ENCODE data around the gene LRRC18. TPM values are rescaled to one million over a fixed set of nuclear protein-coding genes. Genes with fewer than 3 reads are reported as not detected.

Gene LRRC18
- polyA plus RNA-seq, 5 donors = 1.1 to 2.5 (median 1.7) TPM

DNA sequence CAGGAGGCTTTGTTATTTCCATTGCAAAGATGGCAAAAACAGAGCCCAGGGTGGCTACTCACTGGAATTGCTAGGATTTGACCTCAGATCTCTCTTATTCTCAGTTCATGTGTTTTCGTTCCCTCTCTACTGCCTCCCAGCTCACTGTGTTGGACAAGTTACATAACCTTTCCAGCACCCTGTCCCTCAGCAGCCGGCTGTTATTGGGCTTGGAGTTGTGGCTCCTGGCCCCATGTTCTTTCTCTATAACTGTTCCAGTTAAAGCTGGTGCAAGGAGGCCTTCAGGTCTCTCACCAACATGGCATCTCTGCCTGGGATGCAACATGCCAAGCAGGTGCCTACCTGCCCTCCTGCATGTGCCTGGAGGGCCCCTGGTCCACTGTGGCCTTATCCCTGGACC is 56.8 kb downstream of the LRRC18 start:
- no peak for DNase-seq

DNA sequence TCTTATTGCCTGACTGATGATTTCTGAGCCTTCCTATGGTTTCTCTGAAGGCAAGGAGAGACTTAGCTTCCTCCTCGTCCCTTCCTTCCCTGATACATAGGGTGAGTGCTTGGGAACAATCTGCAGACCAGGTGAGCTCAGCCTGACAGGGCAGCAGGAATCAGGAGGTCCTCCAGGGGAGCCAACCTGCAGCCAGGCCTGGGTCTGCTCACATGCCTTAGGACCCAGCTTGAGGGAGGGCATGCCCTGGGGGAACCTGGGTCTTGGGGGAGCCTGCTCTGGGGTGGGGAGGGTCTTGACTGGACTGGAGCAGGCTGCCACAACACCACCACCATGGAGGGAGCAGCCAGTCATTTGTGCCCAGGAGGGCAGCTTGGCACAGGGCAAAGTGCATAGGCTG is 57.7 kb downstream of the LRRC18 start:
- DNase-seq = no peak

DNA sequence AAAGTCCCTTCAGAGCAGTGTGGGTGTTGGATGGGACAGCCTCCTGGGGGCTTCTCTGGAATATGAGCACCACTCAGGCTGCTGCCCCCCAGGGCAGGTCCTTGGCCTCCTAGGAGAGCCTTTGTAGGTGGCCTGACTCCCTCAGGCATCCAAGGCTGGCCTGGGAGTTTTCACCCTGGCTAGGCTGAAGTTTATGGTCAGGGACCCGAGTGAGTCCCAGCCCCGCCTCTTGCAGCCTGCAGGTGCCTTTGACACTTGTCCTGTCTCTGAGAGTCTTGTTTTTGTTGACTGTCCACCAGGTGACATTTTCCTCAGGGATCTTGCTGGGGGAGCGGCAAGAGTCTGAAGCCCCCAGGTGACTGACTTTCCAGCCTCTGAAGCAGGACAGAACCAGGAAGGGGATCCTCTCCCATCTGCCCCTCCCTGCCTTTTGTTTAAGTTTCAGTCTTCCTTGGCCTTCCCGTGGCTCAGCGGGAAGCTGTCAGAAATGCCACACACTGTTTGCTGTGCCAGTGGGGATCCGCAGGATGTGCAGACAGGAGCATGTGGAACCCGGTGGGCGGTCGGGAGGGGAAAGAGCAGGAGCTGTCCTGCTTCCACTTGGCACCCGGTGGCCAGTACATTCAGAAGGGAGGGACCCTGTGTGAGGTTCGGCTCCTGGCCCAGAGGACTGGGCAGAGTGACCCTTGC is 59.5 kb downstream of the LRRC18 start:
- DNase-seq = no peak

DNA sequence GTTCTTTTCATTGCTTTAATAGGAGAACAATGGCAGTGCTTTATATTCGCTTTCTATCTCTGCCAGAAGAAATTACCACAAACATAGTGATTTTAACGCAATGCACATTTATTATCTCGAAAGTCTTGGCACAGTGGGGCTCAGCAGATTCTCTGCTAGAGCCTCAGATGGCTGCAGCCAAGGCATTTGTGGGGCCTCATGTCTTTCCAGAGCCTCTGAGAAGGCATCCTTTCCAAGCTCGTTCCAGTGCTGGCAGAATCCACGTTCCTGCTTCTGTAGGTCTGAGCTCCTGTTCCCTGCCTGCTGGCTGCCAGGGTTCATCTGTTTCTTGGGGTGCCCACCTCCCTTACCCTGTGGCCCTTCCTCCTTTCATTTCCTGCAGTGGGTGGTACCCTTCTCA is 60.2 kb downstream of the LRRC18 start:
- no peak for DNase-seq

DNA sequence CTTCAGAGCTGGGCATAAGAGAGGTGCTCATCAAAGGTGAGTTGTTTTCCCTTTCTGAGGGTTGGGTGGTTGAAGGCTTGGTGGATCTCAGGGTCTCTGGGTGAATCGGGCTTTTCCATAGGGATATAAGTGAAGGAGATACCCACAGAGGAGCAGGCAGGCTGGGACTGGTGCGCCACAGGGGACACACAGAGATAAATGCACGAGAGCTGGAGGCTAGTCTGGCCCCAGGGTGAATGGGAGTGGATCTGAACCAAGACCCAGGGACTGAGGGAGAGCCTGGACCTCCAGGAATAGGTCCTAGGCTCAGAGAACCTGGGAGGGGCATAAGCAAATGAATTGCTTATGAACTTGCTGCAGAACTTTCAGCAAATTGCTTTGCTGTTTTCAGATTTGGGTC is 61.5 kb downstream of the LRRC18 start:
- no peak for DNase-seq

DNA sequence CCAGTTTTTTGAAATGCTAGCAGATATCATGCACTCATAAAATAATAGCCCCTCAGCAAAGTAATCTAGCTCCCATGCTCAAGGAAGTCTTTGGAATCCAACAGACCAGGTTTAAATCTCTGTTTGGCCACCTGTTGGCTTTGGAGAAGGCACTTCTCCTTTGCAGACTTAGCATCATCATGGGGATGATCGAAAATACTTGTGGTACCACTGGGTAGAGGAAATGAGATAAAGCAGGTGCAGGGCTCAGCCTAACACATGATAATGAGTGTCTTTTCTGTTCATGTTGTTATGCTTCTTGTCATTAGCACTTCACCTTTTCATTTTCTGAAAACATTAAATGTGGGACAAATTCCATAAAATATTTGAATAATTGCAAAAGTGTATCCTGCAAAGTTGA is 67.4 kb downstream of the LRRC18 start:
- DNase-seq = no peak

Other genes with a start within 250 kb of the LRRC18 start
- 10 to 100 TPM; 28.7 to 34.3 (median 30.6) TPM for gene VSTM4, start 175.7 kb upstream of the LRRC18 start, polyA plus RNA-seq (ENCODE audit: insufficient read depth in 1 of 5, insufficient read length in 5 of 5, low replicate concordance in 1 of 5)
- gene FAM170B, start 194.2 kb upstream of the LRRC18 start, polyA plus RNA-seq (ENCODE audit: insufficient read depth in 1 of 5, insufficient read length in 5 of 5, low replicate concordance in 1 of 5) = not detected
- gene TMEM273, start 248.6 kb upstream of the LRRC18 start, polyA plus RNA-seq (ENCODE audit: insufficient read depth in 1 of 5, insufficient read length in 5 of 5, low replicate concordance in 1 of 5) = 10 to 100 TPM in 1 of 5 donors, 1 to 10 TPM in 4; 5.8 to 10.4 (median 7.3) TPM

Data from right lung (tissue), 5 donors.